ENCODE measurements around the gene HMGB2.

DNA sequence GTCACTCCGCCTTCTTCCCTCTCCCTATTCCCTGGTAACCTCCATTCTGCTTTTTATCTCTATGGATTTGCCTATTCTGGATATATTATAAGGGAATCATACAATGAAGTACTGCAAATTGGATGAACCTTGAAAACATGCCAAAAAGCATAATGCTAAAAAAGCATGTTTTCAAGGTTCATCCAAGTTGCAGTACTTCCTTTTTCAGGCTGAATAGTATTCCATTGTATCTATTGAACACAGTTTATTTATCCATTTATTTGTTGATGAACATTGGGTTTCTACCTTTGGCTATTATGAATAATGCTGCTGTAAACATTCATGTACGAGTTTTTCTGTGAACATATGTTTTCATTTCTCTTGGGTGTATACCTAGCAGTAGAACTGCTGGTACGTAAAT lies 45.8 kb upstream of the HMGB2 start:
- TF ChIP-seq ZBTB7A (IDR thresholded peaks at IDR 0.05; ENCODE audit: low read depth) (no peak), EP300 (IDR thresholded peaks at IDR 0.05; ENCODE audit: borderline replicate concordance) (no peak), TAF1 (IDR thresholded peaks at IDR 0.05; ENCODE audit: low read depth) (no peak), YY1 (IDR thresholded peaks at IDR 0.05; ENCODE audit: low read depth) (no peak), MAX (IDR thresholded peaks at IDR 0.05) (no peak), CREB1 (IDR thresholded peaks at IDR 0.05; ENCODE audit: low read depth) (no peak), TEAD4 (IDR thresholded peaks at IDR 0.05) (no peak), EGR1 (IDR thresholded peaks at IDR 0.05) (no peak), USF1 (IDR thresholded peaks at IDR 0.05) (no peak)
- TF ChIP-seq, protein P1, sequence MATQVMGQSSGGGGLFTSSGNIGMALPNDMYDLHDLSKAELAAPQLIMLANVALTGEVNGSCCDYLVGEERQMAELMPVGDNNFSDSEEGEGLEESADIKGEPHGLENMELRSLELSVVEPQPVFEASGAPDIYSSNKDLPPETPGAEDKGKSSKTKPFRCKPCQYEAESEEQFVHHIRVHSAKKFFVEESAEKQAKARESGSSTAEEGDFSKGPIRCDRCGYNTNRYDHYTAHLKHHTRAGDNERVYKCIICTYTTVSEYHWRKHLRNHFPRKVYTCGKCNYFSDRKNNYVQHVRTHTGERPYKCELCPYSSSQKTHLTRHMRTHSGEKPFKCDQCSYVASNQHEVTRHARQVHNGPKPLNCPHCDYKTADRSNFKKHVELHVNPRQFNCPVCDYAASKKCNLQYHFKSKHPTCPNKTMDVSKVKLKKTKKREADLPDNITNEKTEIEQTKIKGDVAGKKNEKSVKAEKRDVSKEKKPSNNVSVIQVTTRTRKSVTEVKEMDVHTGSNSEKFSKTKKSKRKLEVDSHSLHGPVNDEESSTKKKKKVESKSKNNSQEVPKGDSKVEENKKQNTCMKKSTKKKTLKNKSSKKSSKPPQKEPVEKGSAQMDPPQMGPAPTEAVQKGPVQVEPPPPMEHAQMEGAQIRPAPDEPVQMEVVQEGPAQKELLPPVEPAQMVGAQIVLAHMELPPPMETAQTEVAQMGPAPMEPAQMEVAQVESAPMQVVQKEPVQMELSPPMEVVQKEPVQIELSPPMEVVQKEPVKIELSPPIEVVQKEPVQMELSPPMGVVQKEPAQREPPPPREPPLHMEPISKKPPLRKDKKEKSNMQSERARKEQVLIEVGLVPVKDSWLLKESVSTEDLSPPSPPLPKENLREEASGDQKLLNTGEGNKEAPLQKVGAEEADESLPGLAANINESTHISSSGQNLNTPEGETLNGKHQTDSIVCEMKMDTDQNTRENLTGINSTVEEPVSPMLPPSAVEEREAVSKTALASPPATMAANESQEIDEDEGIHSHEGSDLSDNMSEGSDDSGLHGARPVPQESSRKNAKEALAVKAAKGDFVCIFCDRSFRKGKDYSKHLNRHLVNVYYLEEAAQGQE (IDR thresholded peaks at IDR 0.05; ENCODE audit: low read depth) = no peak

All from Ishikawa (cell line).